CD4-positive, alpha-beta T cell (primary cell): Measurements from ENCODE around the gene KMT2D. TPM values are rescaled to one million over a fixed set of nuclear protein-coding genes. Genes with fewer than 3 reads are reported as not detected.
A peak's percentile ranks its signal among the peaks of the same experiment; 100 is the strongest.
"Not testable (repeated sequence)": the region's sequence is repeated elsewhere in the genome, so short reads cannot be mapped to it uniquely, and the experiment has no call there.

Source experiments
- ATAC-seq: fragments of 200-7000 bp; cut with Tn5 transposase; one replicate; pipeline ENCODE4 v1.10.0; 2022; ENCODE audit warnings: mild to moderate bottlenecking; ENCODE audit not compliant: poor library complexity
- CTCF ChIA-PET: fragments of 350-600 bp; sonication (Branson Sonifier 250); formaldehyde crosslinking; loops from one replicate; lab custom pipeline; 2021; ENCODE audit warnings: antibody characterized with exemption, inconsistent platforms; lab: Charles Lee
- POLR2A ChIA-PET: fragments of 350-600 bp; sonication (Branson Sonifier 250); formaldehyde crosslinking; loops from one replicate; lab custom pipeline; 2021; ENCODE audit warnings: antibody characterized with exemption, inconsistent platforms; lab: Charles Lee
- DNase-seq, 14 experiments: peaks; one replicate each; pipeline ENCODE4 v3.0.0-alpha.2; 2013 to 2020; ENCODE audit warnings: mixed read lengths in 2 of 14
- H3K27ac ChIP-seq, 2 donors: one replicate each; pipeline versions ENCODE4 v1.5.1 to v1.7.0; 2013; ENCODE audit warnings: low read length in 2 of 2, low read depth in 1 of 2, mild to moderate bottlenecking in 1 of 2
- H3K27me3 ChIP-seq, 2 experiments: 1 replicate in 1 of 2; 2 replicates in 1 of 2; pipeline versions ENCODE4 v1.6.1 to v1.7.0; 2013; ENCODE audit warnings: low read length in 2 of 2, control low read depth in 1 of 2, mild to moderate bottlenecking in 1 of 2, moderate library complexity in 1 of 2; ENCODE audit not compliant: insufficient read depth in 2 of 2, control insufficient read depth in 1 of 2
- H3K36me3 ChIP-seq: one replicate; pipeline ENCODE4 v1.6.1; 2013; ENCODE audit warnings: low read length, control low read depth; ENCODE audit not compliant: insufficient read depth
- H3K4me1 ChIP-seq: one replicate; pipeline ENCODE4 v1.6.1; 2013; ENCODE audit warnings: low read length, control low read depth; ENCODE audit not compliant: insufficient read depth
- H3K4me3 ChIP-seq: one replicate; pipeline ENCODE4 v1.5.1; 2013; ENCODE audit warnings: mild to moderate bottlenecking, low read length, moderate library complexity
- H3K9me3 ChIP-seq, 2 experiments: 1 replicate in 1 of 2; 2 replicates in 1 of 2; pipeline versions ENCODE4 v1.6.1 to v1.7.0; 2013; ENCODE audit warnings: low read length in 2 of 2, mild to moderate bottlenecking in 2 of 2, control low read depth in 1 of 2, moderate library complexity in 1 of 2; ENCODE audit not compliant: control insufficient read depth in 1 of 2, insufficient read depth in 1 of 2
- H3K27ac Mint-ChIP-seq: one replicate; pipeline ENCODE4 v1.8.0; 2020; ENCODE audit warnings: mixed read lengths
- H3K27me3 Mint-ChIP-seq: one replicate; pipeline ENCODE4 v1.8.0; 2021; ENCODE audit warnings: mixed read lengths
- H3K36me3 Mint-ChIP-seq: one replicate; pipeline ENCODE4 v1.8.0; 2021; ENCODE audit warnings: low read depth, mixed read lengths
- H3K4me1 Mint-ChIP-seq: one replicate; pipeline ENCODE4 v1.8.0; 2021; ENCODE audit warnings: low read depth, mixed read lengths
- H3K4me3 Mint-ChIP-seq: one replicate; pipeline ENCODE4 v1.8.0; 2020; ENCODE audit warnings: mild to moderate bottlenecking, mixed read lengths
- H3K9me3 Mint-ChIP-seq: one replicate; pipeline ENCODE4 v1.8.0; 2020; ENCODE audit warnings: mixed read lengths
- intact Hi-C, 2 experiments: fragments of 100-400 bp; cut with DNase I in 1 of 2; cut with micrococcal nuclease in 1 of 2; formaldehyde crosslinking; loops; one replicate each; pipeline versions ENCODE4 v1.15.1 to v1.9.0; 2023 to 2025; cut with DNase I, micrococcal nuclease
- total RNA-seq, 174 experiments: library from RNA in 2 of 174; stranded (reverse) in 2 of 174; gene quantifications; one replicate each; pipeline ENCODE4 v1.2.3 and lab custom pipeline; 2021 to 2026
- TF ChIP-seq, protein P1 (sequence below): fragments of 200-600 bp; IDR thresholded peaks from one replicate; pipeline ENCODE4 v1.8.0; 2022; ENCODE audit warnings: antibody characterized with exemption, mild to moderate bottlenecking

Gene KMT2D
- total RNA-seq, 2 experiments from 2014 or later, result 107 to 110 TPM

DNA sequence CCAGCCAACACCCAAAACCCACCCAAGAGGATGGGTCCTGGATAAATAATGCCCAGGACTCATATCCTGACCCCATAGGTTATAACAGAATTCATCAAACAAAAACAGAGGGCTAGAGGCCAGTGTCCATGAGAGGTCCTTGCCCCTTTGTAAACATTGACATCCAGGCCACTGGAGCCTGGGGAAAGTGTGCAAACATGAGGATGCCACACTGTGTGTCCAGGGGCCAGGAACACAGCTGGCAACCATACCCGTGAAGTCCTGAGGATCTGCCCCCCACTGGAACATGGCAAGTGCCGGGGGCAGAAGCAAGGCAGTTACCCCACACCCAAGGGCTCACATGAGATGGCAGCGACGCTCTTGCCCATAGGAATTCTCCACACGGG, 4.2 kb upstream of the KMT2D start:
- ATAC-seq (no peak), DNase-seq (no peak)
- Histone ChIP-seq H3K4me3 (no peak overlapping the region), H3K27me3 (no peaks in the 10 kb centered on the region), H3K9me3 (no peaks in the 10 kb centered on the region), H3K36me3 (no peaks in the 10 kb centered on the region), H3K27ac (no peak overlapping the region), H3K4me1 (peaks cover 23% of the 10 kb centered on the region)
- H3K4me1 Mint-ChIP-seq, result peaks cover 28% of the 10 kb centered on the region
- POLR2A ChIA-PET, result interaction anchor here (1.2 to 1.6 kb wide), 3 partner anchors 27 to 212 kb away, joined by 3 to 12 read pairs (median 4); no protein-coding TSS in a partner anchor
- H3K36me3 Mint-ChIP-seq, result peaks cover 14% of the 10 kb centered on the region
- TF ChIP-seq, protein P1, sequence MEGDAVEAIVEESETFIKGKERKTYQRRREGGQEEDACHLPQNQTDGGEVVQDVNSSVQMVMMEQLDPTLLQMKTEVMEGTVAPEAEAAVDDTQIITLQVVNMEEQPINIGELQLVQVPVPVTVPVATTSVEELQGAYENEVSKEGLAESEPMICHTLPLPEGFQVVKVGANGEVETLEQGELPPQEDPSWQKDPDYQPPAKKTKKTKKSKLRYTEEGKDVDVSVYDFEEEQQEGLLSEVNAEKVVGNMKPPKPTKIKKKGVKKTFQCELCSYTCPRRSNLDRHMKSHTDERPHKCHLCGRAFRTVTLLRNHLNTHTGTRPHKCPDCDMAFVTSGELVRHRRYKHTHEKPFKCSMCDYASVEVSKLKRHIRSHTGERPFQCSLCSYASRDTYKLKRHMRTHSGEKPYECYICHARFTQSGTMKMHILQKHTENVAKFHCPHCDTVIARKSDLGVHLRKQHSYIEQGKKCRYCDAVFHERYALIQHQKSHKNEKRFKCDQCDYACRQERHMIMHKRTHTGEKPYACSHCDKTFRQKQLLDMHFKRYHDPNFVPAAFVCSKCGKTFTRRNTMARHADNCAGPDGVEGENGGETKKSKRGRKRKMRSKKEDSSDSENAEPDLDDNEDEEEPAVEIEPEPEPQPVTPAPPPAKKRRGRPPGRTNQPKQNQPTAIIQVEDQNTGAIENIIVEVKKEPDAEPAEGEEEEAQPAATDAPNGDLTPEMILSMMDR, result no peak
- CTCF ChIA-PET, result interaction anchor here (0.7 to 3.4 kb wide), 16 partner anchors 9 to 67 kb away, joined by 3 to 29 read pairs (median 6); partner anchors contain the start of genes LMBR1L and TUBA1B
- no peak overlapping the region for H3K4me3 Mint-ChIP-seq
- H3K9me3 Mint-ChIP-seq, result no peaks in the 10 kb centered on the region
- intact Hi-C loops, result loop anchor here (1.0 to 5.0 kb wide), 5 partner anchors 24 to 172 kb away; partner anchors contain the start of gene TUBA1B (in 1 of the 2)
- no peaks in the 10 kb centered on the region for H3K27me3 Mint-ChIP-seq
- H3K27ac Mint-ChIP-seq, result no peak overlapping the region

DNA sequence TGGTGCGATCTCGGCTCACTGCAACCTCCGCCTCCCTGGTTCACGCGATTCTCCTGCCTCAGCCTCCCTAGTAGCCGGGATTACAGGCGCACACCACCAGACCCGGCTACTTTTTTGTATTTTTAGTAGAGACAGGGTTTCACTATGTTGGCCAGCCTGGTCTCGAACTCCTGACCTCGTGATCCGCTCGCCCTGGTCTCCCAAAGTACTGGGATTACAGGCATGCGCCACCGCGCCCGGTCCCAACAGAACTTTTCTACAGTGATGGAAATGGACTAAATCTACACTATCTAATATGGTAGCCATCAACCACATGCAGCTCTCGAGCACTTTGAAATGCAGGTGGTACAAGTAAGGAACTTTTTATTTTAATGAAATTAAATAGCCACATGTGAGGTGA, 1.3 kb upstream of the KMT2D start:
- DNase-seq, H3K36me3 ChIP-seq, H3K9me3 ChIP-seq, H3K27me3 ChIP-seq, CTCF ChIA-PET, H3K9me3 Mint-ChIP-seq, H3K27me3 Mint-ChIP-seq, POLR2A ChIA-PET, ATAC-seq, H3K27ac ChIP-seq, H3K4me3 ChIP-seq: not testable (repeated sequence)
- H3K4me1 ChIP-seq, result peaks cover 42% of the 10 kb centered on the region
- Mint-ChIP-seq H3K4me1 (peaks cover 41% of the 10 kb centered on the region), H3K36me3 (peaks cover 26% of the 10 kb centered on the region), H3K27ac (peak overlapping the region; percentile 96), H3K4me3 (peak overlapping the region; percentile 51)
- intact Hi-C loops, result loop anchor here in 1 of 2 experiments (5.0 kb wide), 1 partner anchor 70 kb away; the partner anchor contains the start of gene TUBA1B

DNA sequence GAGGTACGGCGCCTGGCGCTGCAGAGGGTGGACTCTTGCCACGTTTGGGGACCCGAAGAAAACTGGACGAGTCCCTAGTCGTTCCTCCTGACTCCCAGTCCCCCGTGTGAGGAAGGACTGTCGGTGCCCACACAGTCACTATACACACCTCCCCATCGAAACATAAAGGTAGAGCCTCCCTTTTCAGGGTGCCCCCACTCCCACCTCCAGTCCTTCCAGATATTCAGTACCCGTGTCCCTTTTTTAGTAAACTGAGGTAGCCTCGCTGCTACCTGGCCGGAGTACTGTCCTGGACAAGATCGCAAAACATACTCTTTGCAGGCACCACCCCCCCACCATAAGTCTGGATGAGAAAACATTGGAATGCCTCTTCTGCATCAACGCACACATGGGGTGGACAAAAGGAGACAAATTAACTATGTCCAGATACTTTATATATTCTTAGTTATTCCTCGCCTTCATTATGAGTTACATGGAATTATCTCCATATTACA, 610 bp upstream of the KMT2D start:
- H3K4me3 Mint-ChIP-seq, result peak overlapping the region; percentile 97
- H3K27ac Mint-ChIP-seq, result peak overlapping the region; percentile 96
- peak in 1 of 14 experiments; percentile 21 for DNase-seq
- CTCF ChIA-PET, result no interaction called here
- H3K4me1 Mint-ChIP-seq, result peaks cover 48% of the 10 kb centered on the region
- no peaks in the 10 kb centered on the region for H3K27me3 Mint-ChIP-seq
- peaks cover 26% of the 10 kb centered on the region for H3K36me3 Mint-ChIP-seq
- H3K4me1 ChIP-seq, result peaks cover 49% of the 10 kb centered on the region
- intact Hi-C loops, result loop anchor here in 1 of 2 experiments (5.0 kb wide), 1 partner anchor 71 kb away; the partner anchor contains the start of gene TUBA1B
- no peaks in the 10 kb centered on the region for H3K9me3 ChIP-seq
- no peak for ATAC-seq
- H3K36me3 ChIP-seq, result no peaks in the 10 kb centered on the region
- POLR2A ChIA-PET, result interaction anchor here (1.5 to 3.4 kb wide), 3 partner anchors 9 to 127 kb away, joined by 9 to 28 read pairs (median 11); partner anchors contain the start of genes RHEBL1, TUBA1A and TUBA1B
- H3K4me3 ChIP-seq, result peak overlapping the region; percentile 96
- TF ChIP-seq, protein P1, result no peak
- H3K27me3 ChIP-seq, result no peaks in the 10 kb centered on the region
- H3K27ac ChIP-seq, result peak overlapping the region; percentile 90 to 93
- H3K9me3 Mint-ChIP-seq, result no peaks in the 10 kb centered on the region
